Activated T-helper 17 cell treated with anti-CD3 and anti-CD28 coated beads, Interleukin-2, amount 50 U/mL, for 72 hours (primary cell): ENCODE measurements around the gene RBM12. TPM values are rescaled to one million over a fixed set of nuclear protein-coding genes. Genes with fewer than 3 reads are reported as not detected.

Experiments used
- total RNA-seq, 2 donors: library from RNA; stranded (reverse); gene quantifications; one replicate each; pipeline ENCODE4 v1.2.3, GENCODE V29; 2022

Gene RBM12
- total RNA-seq, 2 donors from 2014 or later, result 106 to 116 TPM

Other genes starting within 250 kb of the RBM12 start
- gene GDF5, start 226.7 kb downstream of the RBM12 start, total RNA-seq, result not detected
- gene CEP250, start 209.3 kb downstream of the RBM12 start, total RNA-seq, result 10 to 100 TPM; 77.8 to 88.3 TPM
- gene C20orf173, start 135.2 kb downstream of the RBM12 start, total RNA-seq, result not detected
- gene ERGIC3, start 122.8 kb downstream of the RBM12 start, total RNA-seq, result 100 to 1,000 TPM; 133 to 142 TPM
- 10 to 100 TPM in 1 of 2 donors, 1 to 10 TPM in 1; 7.2 to 52.4 TPM for gene SPAG4, start 49.1 kb downstream of the RBM12 start, total RNA-seq
- 100 to 1,000 TPM; 269 to 280 TPM for gene CPNE1, start within 50 bp of the RBM12 start, total RNA-seq
- 10 to 100 TPM; 41.1 to 49.2 TPM for gene NFS1, start 34.5 kb upstream of the RBM12 start, total RNA-seq
- gene ROMO1, start 34.5 kb upstream of the RBM12 start, total RNA-seq, result 100 to 1,000 TPM in 1 of 2 donors, 10 to 100 TPM in 1; 93.0 to 134 TPM
- gene RBM39, start 77.4 kb upstream of the RBM12 start, total RNA-seq, result 100 to 1,000 TPM; 295 to 359 TPM
- 10 to 100 TPM; 70.3 to 73.0 TPM for gene PHF20, start 107.1 kb upstream of the RBM12 start, total RNA-seq